Stimulated activated naive CD8-positive, alpha-beta T cell treated with anti-CD3 and anti-CD28 coated beads, Interleukin-15, Interleukin-2, amounts not matched to agents 100 ng/mL and 50 ng/mL, for 24 hours (primary cell): Measurements from ENCODE around the gene MGAT4A.
A peak's percentile ranks its signal among the peaks of the same experiment; 100 is the strongest.
"Not testable (repeated sequence)": the region's sequence is repeated elsewhere in the genome, so short reads cannot be mapped to it uniquely, and the experiment has no call there.

Experiments used
- H3K27ac Mint-ChIP-seq: one replicate; pipeline ENCODE4 v1.8.0; 2021; ENCODE audit warnings: mild to moderate bottlenecking, mixed read lengths
- H3K27me3 Mint-ChIP-seq: one replicate; pipeline ENCODE4 v1.8.0; 2021; ENCODE audit warnings: mixed read lengths
- H3K36me3 Mint-ChIP-seq: one replicate; pipeline ENCODE4 v1.8.0; 2021; ENCODE audit warnings: low read depth, mixed read lengths
- H3K4me1 Mint-ChIP-seq: one replicate; pipeline ENCODE4 v1.8.0; 2021; ENCODE audit warnings: low read depth, mixed read lengths
- H3K4me3 Mint-ChIP-seq: one replicate; pipeline ENCODE4 v1.8.0; 2021; ENCODE audit warnings: mild to moderate bottlenecking, mixed read lengths
- H3K9me3 Mint-ChIP-seq: one replicate; pipeline ENCODE4 v1.8.0; 2021; ENCODE audit warnings: mixed read lengths

MGAT4A gene

DNA sequence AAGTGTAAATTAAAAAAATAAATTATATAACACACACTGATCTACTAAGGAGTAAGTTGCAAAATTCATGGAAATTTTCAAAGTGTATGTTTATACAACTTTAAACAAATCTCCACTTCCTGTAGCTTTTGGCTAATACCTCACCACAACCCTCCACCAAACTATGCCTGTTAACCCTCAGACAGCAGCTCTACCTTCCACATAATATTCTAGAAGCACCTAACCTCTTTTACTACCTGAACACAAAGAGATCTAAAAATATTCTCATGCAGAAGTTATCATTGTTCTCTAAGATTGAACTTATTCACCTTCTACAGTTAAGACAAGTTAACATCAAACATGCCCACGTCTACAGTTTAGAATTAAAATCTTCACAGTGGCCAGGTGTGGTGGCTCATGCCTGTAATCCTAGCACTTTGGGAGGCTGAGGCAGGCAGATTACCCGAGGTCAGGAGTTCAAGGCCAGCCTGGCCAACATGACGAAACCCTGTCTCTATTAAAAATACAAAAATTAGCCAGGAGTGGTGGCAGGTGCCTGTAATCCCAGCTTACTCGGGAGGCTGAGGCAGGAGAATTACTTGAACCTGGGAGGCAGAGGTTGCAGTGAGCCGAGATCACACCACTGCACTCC is 2.7 kb downstream of the MGAT4A start:
- Mint-ChIP-seq H3K27ac (peak overlapping the region; percentile 67), H3K4me3 (peak overlapping the region; percentile 87), H3K4me1 (peaks cover 79% of the 10 kb centered on the region)
- not testable (repeated sequence) for H3K9me3 Mint-ChIP-seq, H3K27me3 Mint-ChIP-seq, H3K36me3 Mint-ChIP-seq

DNA sequence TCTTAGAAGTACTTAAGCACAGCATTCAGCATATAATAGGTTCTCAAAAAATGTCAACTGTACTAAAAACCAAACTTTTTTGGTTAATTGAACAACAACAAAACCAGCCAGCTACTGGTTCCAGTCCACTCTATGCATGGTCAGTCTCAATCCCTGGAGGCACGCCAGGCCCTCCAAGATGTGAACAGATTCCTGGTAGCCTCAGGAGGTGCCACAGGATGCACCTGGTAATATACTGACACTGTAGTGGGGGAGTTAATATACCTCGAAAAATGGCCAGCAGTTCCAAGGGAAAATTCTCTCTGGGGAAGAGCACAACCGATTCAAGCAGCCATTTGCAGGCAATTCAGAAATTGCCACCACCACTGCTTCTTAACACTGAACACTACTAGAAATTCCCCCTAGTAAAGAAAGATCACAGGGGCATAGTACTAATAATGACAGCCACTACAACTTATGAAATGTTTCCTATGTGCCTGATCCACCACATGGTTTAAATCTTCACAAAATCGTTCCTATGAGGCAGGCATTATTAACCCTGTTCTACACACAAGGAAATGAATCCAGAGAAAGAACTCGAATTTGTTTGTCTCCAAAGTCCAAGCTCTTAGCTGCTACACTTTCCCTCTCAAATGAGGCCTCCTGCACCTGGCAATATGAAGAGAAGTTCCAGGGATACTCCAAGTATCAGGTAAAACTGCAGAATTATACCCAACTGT is 3.4 kb downstream of the MGAT4A start:
- peaks cover 6% of the 10 kb centered on the region for H3K36me3 Mint-ChIP-seq
- peaks cover 79% of the 10 kb centered on the region for H3K4me1 Mint-ChIP-seq
- no peaks in the 10 kb centered on the region for H3K27me3 Mint-ChIP-seq
- H3K27ac Mint-ChIP-seq: peak overlapping the region; percentile 67
- H3K4me3 Mint-ChIP-seq: peak overlapping the region; percentile 77
- H3K9me3 Mint-ChIP-seq: no peaks in the 10 kb centered on the region

DNA sequence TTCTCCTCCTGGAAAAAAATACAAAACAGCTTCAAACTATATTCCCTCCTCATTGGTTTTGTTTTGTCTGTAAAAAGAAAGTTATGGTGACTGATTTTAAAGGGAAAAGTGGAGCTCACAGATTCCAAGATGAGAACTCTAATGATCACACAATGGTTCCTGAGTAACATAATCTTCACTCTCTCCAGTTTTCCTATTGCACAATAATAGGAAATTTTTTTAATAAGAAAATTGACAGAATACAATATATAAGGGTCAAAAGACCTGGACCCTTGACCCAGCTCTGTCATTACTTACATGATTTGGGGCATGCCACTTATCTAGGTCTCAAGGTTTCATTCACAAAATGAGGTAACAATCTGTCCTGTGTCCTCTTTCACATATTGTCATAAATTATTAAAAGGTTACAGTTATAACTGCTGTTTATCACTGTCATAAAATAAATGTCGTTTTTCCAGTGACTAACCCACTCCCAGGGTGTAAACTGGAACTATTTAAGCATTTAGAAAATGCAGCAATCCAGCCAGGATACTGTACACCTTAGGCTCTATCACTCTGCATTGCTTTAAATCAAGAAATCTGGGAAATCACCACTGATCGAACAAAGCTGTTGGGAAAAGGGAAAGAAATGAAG is 4.1 kb downstream of the MGAT4A start:
- Mint-ChIP-seq H3K27me3 (no peaks in the 10 kb centered on the region), H3K9me3 (no peaks in the 10 kb centered on the region), H3K4me1 (peaks cover 74% of the 10 kb centered on the region), H3K4me3 (peak overlapping the region; percentile 77), H3K36me3 (peaks cover 13% of the 10 kb centered on the region), H3K27ac (peak overlapping the region; percentile 67)

DNA sequence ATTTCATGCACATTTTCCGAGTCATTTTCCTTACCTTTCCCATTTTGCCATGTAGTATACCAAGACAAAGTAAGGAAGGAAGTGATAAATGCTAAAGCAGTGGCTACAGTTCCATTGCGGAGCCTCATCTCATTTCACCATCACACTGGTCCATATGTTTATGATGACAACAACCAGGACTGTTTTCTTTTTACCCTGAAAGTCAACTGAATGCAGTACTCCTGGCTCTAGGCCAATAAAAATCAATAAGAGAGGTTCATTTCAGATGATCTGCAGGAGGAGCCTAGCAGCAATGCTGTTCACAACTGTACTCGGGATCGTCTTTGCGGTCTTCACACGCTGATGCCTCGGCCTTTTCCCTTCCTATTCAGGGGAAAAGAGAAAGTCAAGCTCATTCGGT is 4.7 kb downstream of the MGAT4A start:
- Mint-ChIP-seq H3K4me1 (peaks cover 71% of the 10 kb centered on the region), H3K4me3 (peak overlapping the region; percentile 77), H3K27ac (peak overlapping the region; percentile 46), H3K9me3 (no peaks in the 10 kb centered on the region), H3K36me3 (peaks cover 15% of the 10 kb centered on the region), H3K27me3 (no peaks in the 10 kb centered on the region)

DNA sequence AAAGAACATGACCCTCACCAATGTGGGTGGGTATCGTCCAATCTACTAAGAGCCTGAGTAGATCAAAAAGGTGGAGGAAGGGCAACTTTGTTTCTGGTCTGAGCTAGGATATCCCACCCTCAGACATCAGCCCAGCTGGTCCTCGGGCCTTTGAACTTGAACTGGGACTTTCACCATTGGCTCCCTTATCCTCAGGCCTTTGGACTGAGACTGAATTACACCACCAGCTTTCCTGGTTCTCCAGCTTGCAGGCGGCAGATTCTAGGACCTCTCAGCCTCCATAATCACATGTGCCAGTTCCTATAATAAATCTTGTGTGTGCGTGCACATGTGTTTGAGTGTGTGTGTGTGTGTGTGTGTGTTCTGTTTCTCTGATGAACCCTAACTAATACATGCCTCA is 10.6 kb downstream of the MGAT4A start:
- H3K4me3 Mint-ChIP-seq: no peak overlapping the region
- H3K27ac Mint-ChIP-seq: peak overlapping the region; percentile 37
- no peaks in the 10 kb centered on the region for H3K27me3 Mint-ChIP-seq
- peaks cover 32% of the 10 kb centered on the region for H3K36me3 Mint-ChIP-seq
- H3K9me3 Mint-ChIP-seq: peaks cover 7% of the 10 kb centered on the region
- H3K4me1 Mint-ChIP-seq: peaks cover 73% of the 10 kb centered on the region

DNA sequence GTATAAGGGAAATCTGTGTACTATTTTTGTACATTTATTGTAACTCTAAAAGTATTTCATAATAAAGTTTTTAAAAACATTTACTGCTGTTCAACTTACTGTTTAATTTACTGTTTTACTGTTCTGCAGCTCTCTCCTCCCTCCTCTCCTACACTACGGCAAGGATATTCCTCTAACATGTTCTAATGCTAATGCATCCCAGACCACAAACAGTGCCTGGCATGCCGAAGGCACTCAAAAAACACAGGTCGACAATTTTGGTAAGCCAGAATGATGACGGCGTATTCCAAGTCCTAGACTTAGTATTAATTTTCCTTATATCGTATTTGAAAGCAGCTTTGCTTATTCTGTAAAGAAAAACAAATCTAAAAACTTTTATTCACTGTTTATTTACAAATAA is 13.3 kb downstream of the MGAT4A start:
- Mint-ChIP-seq H3K4me1 (peaks cover 74% of the 10 kb centered on the region), H3K9me3 (peaks cover 7% of the 10 kb centered on the region), H3K27me3 (no peaks in the 10 kb centered on the region), H3K4me3 (no peak overlapping the region), H3K36me3 (peaks cover 27% of the 10 kb centered on the region), H3K27ac (peak overlapping the region; percentile 50)

DNA sequence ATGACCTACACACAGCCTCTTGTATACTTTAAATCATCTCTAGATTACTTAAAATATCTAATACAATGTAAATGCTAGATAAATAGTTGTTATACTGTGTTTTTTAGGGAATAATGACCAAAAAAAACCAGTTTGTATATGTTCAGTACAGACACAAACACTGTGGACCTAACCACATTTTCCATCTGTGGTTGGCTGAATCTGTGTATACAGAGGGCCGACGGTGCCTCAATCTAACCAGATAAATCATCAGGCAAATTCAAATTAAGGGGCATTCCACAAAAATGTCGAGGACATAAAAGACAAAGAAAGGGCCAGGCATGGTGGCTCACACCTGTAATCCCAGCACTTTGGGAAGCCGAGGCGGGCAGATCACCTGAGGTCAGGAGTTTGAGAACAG is 14.1 kb downstream of the MGAT4A start:
- peak overlapping the region; percentile 77 for H3K27ac Mint-ChIP-seq
- peak overlapping the region; percentile 51 for H3K4me3 Mint-ChIP-seq
- H3K4me1 Mint-ChIP-seq: peaks cover 80% of the 10 kb centered on the region
- no peaks in the 10 kb centered on the region for H3K27me3 Mint-ChIP-seq
- peaks cover 7% of the 10 kb centered on the region for H3K9me3 Mint-ChIP-seq
- H3K36me3 Mint-ChIP-seq: peaks cover 23% of the 10 kb centered on the region

DNA sequence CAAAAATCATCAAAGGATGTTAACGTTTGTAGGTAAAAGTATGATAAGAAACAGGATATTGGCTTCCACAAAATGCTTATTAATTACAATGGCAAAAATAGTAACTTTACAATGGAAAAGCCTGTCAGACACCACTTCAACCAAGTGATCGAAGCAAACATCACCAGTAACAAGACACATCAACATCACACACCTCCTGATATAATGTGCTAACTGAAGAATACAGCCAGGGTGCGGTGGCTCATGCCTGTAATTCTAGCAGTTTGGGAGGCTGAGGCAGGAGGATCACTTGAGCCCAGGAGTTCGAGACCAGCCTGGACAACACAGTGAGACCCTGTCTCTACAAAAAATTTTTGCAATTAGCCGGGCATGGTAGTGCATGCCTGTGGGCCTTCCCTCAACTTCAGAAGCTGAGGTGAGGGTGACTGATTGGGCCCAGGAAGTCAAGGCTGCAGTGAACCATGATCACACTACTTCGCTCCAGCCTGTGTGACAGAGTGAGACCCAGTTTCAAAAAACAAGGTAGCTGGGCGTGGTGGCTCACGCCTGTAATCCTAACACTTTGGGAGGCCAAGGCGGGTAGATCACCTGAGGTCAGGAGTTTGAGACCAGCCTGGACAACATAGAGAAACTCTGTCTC is 15.0 kb downstream of the MGAT4A start:
- no peak overlapping the region for H3K4me3 Mint-ChIP-seq
- H3K36me3 Mint-ChIP-seq: peaks cover 20% of the 10 kb centered on the region
- peaks cover 7% of the 10 kb centered on the region for H3K9me3 Mint-ChIP-seq
- no peaks in the 10 kb centered on the region for H3K27me3 Mint-ChIP-seq
- peaks cover 89% of the 10 kb centered on the region for H3K4me1 Mint-ChIP-seq
- H3K27ac Mint-ChIP-seq: peak overlapping the region; percentile 77

- H3K27me3 Mint-ChIP-seq: no peaks in the 10 kb centered on the region
- H3K9me3 Mint-ChIP-seq: no peaks in the 10 kb centered on the region
- peaks cover 99% of the 10 kb centered on the region for H3K4me1 Mint-ChIP-seq
- peak overlapping the region; percentile 8 for H3K27ac Mint-ChIP-seq
- H3K36me3 Mint-ChIP-seq: peaks cover 4% of the 10 kb centered on the region
- peak overlapping the region; percentile 6 for H3K4me3 Mint-ChIP-seq
These were observed 17.5 kb downstream of the MGAT4A start for GRCh38 chr2:98713332-98714015.

DNA sequence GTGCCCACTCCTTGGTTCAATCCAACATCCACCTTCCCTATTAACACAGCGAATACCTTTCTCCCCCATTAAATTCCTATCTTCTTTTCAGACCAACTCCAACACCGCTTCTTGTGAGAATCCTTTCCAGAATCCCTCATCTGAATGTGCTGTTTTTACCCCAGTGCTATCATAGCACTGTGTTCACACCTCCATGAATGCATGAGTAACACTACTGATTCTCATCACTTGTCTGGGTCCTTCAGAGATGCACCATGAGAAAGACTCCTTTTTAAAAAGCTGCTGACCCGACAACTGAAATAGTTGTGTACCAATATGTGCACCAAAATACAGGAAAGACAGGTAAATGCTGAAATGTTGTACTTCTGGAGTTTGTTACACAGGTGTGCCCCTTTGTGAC is 18.8 kb downstream of the MGAT4A start:
- peaks cover 4% of the 10 kb centered on the region for H3K36me3 Mint-ChIP-seq
- H3K27me3 Mint-ChIP-seq: no peaks in the 10 kb centered on the region
- peaks cover 95% of the 10 kb centered on the region for H3K4me1 Mint-ChIP-seq
- H3K4me3 Mint-ChIP-seq: peak overlapping the region; percentile 47
- H3K27ac Mint-ChIP-seq: peak overlapping the region; percentile 81
- no peaks in the 10 kb centered on the region for H3K9me3 Mint-ChIP-seq

- H3K4me3 Mint-ChIP-seq: peak overlapping the region; percentile 42
- H3K27me3 Mint-ChIP-seq: no peaks in the 10 kb centered on the region
- H3K36me3 Mint-ChIP-seq: peaks cover 4% of the 10 kb centered on the region
- peaks cover 92% of the 10 kb centered on the region for H3K4me1 Mint-ChIP-seq
- no peaks in the 10 kb centered on the region for H3K9me3 Mint-ChIP-seq
- peak overlapping the region; percentile 81 for H3K27ac Mint-ChIP-seq
These were observed 19.4 kb downstream of the MGAT4A start for GRCh38 chr2:98711506-98711905.

GRCh38 chr2:98710734-98711133 is 20.2 kb downstream of the MGAT4A start:
- peaks cover 88% of the 10 kb centered on the region for H3K4me1 Mint-ChIP-seq
- H3K4me3 Mint-ChIP-seq: peak overlapping the region; percentile 42
- no peaks in the 10 kb centered on the region for H3K27me3 Mint-ChIP-seq
- peak overlapping the region; percentile 34 for H3K27ac Mint-ChIP-seq
- H3K9me3 Mint-ChIP-seq: no peaks in the 10 kb centered on the region
- peaks cover 4% of the 10 kb centered on the region for H3K36me3 Mint-ChIP-seq

- Mint-ChIP-seq H3K36me3 (peaks cover 4% of the 10 kb centered on the region), H3K4me1 (peaks cover 85% of the 10 kb centered on the region), H3K9me3 (no peaks in the 10 kb centered on the region), H3K4me3 (peak overlapping the region; percentile 59), H3K27ac (peak overlapping the region; percentile 78), H3K27me3 (no peaks in the 10 kb centered on the region)
These were observed 21.4 kb downstream of the MGAT4A start for GRCh38 chr2:98709535-98709934.

- Mint-ChIP-seq H3K36me3 (peaks cover 4% of the 10 kb centered on the region), H3K27me3 (no peaks in the 10 kb centered on the region), H3K9me3 (no peaks in the 10 kb centered on the region), H3K4me1 (peaks cover 83% of the 10 kb centered on the region), H3K4me3 (peak overlapping the region; percentile 59), H3K27ac (peak overlapping the region; percentile 67)
These were observed 22.3 kb downstream of the MGAT4A start for GRCh38 chr2:98708396-98709186.
